GM12865 (cell line): ENCODE data around the gene KCNIP3.
"Not testable (repeated sequence)": the region's sequence is repeated elsewhere in the genome, so short reads cannot be mapped to it uniquely, and the experiment has no call there.

Experiments used
- DNase-seq: peaks from one replicate; pipeline ENCODE4 v3.0.0; 2010; ENCODE audit warnings: low read depth
- H3K4me3 ChIP-seq: 2 replicates; pipeline ENCODE4 v1.5.1; 2011; ENCODE audit warnings: mild to moderate bottlenecking, low read depth, low read length, control low read depth
- CTCF ChIP-seq: IDR thresholded peaks from 2 replicates; pipeline ENCODE4 v1.5.1; 2011; ENCODE audit warnings: low read length, control low read depth, low read depth, inconsistent platforms; ENCODE audit not compliant: insufficient read depth; ENCODE audit errors: missing control alignments

KCNIP3 gene

GRCh38 chr2:95401480-95401879 is 104.3 kb downstream of the KCNIP3 start:
- DNase-seq = no peak
- no peak for TF ChIP-seq CTCF
- H3K4me3 ChIP-seq = peak overlapping the region; percentile 71

- not testable (repeated sequence) for DNase-seq
- peak overlapping the region; percentile 71 for H3K4me3 ChIP-seq
Measured at GRCh38 chr2:95402004-95402369, 104.8 kb downstream of the KCNIP3 start.

- peak; percentile 92 for DNase-seq
- no peak for TF ChIP-seq CTCF
- H3K4me3 ChIP-seq = peak within 1 kb of the TSS; percentile 71
Measured at GRCh38 chr2:95402370-95403203, 105.4 kb downstream of the KCNIP3 start, which contains the start of gene FAHD2A. Gene FAHD2A, plus strand, starts transcription at chr2:95402708. Its CDS starts 2,851 bp downstream, at chr2:95405559.

GRCh38 chr2:95403204-95403721 is 106.1 kb downstream of the KCNIP3 start:
- peak; percentile 32 for TF ChIP-seq CTCF
- peak overlapping the region; percentile 71 for H3K4me3 ChIP-seq
- peak; percentile 44 for DNase-seq

GRCh38 chr2:95403824-95404223 is 106.7 kb downstream of the KCNIP3 start:
- DNase-seq, H3K4me3 ChIP-seq: not testable (repeated sequence)

- H3K4me3 ChIP-seq, DNase-seq: not testable (repeated sequence)
Measured at GRCh38 chr2:95404676-95405075, 107.5 kb downstream of the KCNIP3 start.

GRCh38 chr2:95411239-95411638 is 114.1 kb downstream of the KCNIP3 start:
- H3K4me3 ChIP-seq, DNase-seq: not testable (repeated sequence)

GRCh38 chr2:95414015-95414594 is 117.0 kb downstream of the KCNIP3 start:
- TF ChIP-seq CTCF = peak; percentile 77
- H3K4me3 ChIP-seq = not testable (repeated sequence)
- DNase-seq = peak; percentile 74

GRCh38 chr2:95415138-95415537 is 118.0 kb downstream of the KCNIP3 start:
- DNase-seq = not testable (repeated sequence)

GRCh38 chr2:95415561-95415960 is 118.4 kb downstream of the KCNIP3 start:
- DNase-seq, H3K4me3 ChIP-seq: not testable (repeated sequence)

More at GRCh38 chr2:95415138-95415537, 118.0 kb downstream of the KCNIP3 start:
- not testable (repeated sequence) for H3K4me3 ChIP-seq

- H3K4me3 ChIP-seq, DNase-seq: not testable (repeated sequence)
Measured at GRCh38 chr2:95427196-95427867, 130.2 kb downstream of the KCNIP3 start.

- DNase-seq, H3K4me3 ChIP-seq: not testable (repeated sequence)
Measured at GRCh38 chr2:95429748-95430467, 132.8 kb downstream of the KCNIP3 start.

- not testable (repeated sequence) for H3K4me3 ChIP-seq, DNase-seq
Measured at GRCh38 chr2:95433373-95433772, 136.2 kb downstream of the KCNIP3 start.
